HEK293 (cell line): ENCODE results near the gene FPGS.

Experiments used
- KLF10 ChIP-seq: fragments of 450-650 bp; IDR thresholded peaks from 2 replicates; pipeline ENCODE4 v1.5.1; 2018; ENCODE audit warnings: missing biosample characterization, mild to moderate bottlenecking, missing genetic modification characterization
- MZF1 ChIP-seq: fragments of 450-650 bp; formaldehyde crosslinking; IDR thresholded peaks from 2 replicates; pipeline ENCODE4 v1.5.1; 2017; ENCODE audit warnings: missing biosample characterization, missing genetic modification characterization, borderline replicate concordance
- PBX3 ChIP-seq: sonication (generic); formaldehyde crosslinking; IDR thresholded peaks from 2 replicates; pipeline ENCODE4 v1.8.1; 2022; ENCODE audit warnings: mild to moderate bottlenecking, moderate library complexity, missing genetic modification reagents
- PRDM1 ChIP-seq: fragments of 450-650 bp; formaldehyde crosslinking; IDR thresholded peaks from 2 replicates; pipeline ENCODE4; 2016; ENCODE audit warnings: missing biosample characterization, missing genetic modification characterization
- WT1 ChIP-seq: fragments of 450-650 bp; formaldehyde crosslinking; IDR thresholded peaks from 2 replicates; pipeline ENCODE4 v1.5.1; 2016; ENCODE audit warnings: missing biosample characterization, missing genetic modification characterization
- YY1 ChIP-seq: fragments of 450-650 bp; formaldehyde crosslinking; IDR thresholded peaks from 2 replicates; pipeline ENCODE4 v1.5.1; 2018; ENCODE audit warnings: missing biosample characterization, missing genetic modification characterization
- ZNF114 ChIP-seq: fragments of 450-650 bp; formaldehyde crosslinking; IDR thresholded peaks from 2 replicates; pipeline ENCODE4 v1.5.0; 2017; ENCODE audit warnings: missing biosample characterization, missing genetic modification characterization
- ZNF132 ChIP-seq: fragments of 450-650 bp; formaldehyde crosslinking; IDR thresholded peaks from 2 replicates; pipeline ENCODE4 v1.5.1; 2017; ENCODE audit warnings: missing biosample characterization, missing genetic modification characterization, borderline replicate concordance
- ZNF157 ChIP-seq: fragments of 450-650 bp; formaldehyde crosslinking; IDR thresholded peaks from 2 replicates; pipeline ENCODE4 v1.5.1; 2016; ENCODE audit warnings: missing biosample characterization, missing genetic modification characterization
- ZNF174 ChIP-seq: fragments of 450-650 bp; formaldehyde crosslinking; IDR thresholded peaks from 2 replicates; pipeline ENCODE4 v1.5.0; 2017; ENCODE audit warnings: missing biosample characterization, mild to moderate bottlenecking, missing genetic modification characterization
- ZNF221 ChIP-seq: fragments of 450-650 bp; formaldehyde crosslinking; IDR thresholded peaks from 2 replicates; pipeline ENCODE4 v1.5.1; 2017; ENCODE audit warnings: missing biosample characterization, missing genetic modification characterization, borderline replicate concordance
- ZNF302 ChIP-seq: fragments of 450-650 bp; formaldehyde crosslinking; IDR thresholded peaks from 2 replicates; pipeline ENCODE4 v1.5.1; 2016; ENCODE audit warnings: missing biosample characterization, missing genetic modification characterization, low read depth
- ZNF335 ChIP-seq: fragments of 450-650 bp; formaldehyde crosslinking; conservative IDR thresholded peaks from 2 replicates; pipeline ENCODE4 v1.5.1; 2016; ENCODE audit warnings: missing biosample characterization, missing genetic modification characterization
- ZNF354C ChIP-seq: fragments of 450-650 bp; formaldehyde crosslinking; IDR thresholded peaks from 2 replicates; pipeline ENCODE4 v1.5.1; 2016; ENCODE audit warnings: missing biosample characterization, missing genetic modification characterization, low read depth, borderline replicate concordance
- ZNF366 ChIP-seq: fragments of 450-650 bp; formaldehyde crosslinking; conservative IDR thresholded peaks from 2 replicates; pipeline ENCODE4 v1.5.1; 2016; ENCODE audit warnings: missing biosample characterization, missing genetic modification characterization
- ZNF518A ChIP-seq: fragments of 450-650 bp; formaldehyde crosslinking; conservative IDR thresholded peaks from 2 replicates; pipeline ENCODE4 v1.5.1; 2016; ENCODE audit warnings: low read depth, missing biosample characterization, missing genetic modification characterization
- ZNF549 ChIP-seq: fragments of 450-650 bp; IDR thresholded peaks from 2 replicates; pipeline ENCODE4 v1.5.1; 2018; ENCODE audit warnings: missing biosample characterization, missing genetic modification characterization, mild to moderate bottlenecking, inconsistent platforms, moderate library complexity
- ZNF555 ChIP-seq: fragments of 450-650 bp; formaldehyde crosslinking; conservative IDR thresholded peaks from 2 replicates; pipeline ENCODE4 v1.5.1; 2017; ENCODE audit warnings: missing biosample characterization, mild to moderate bottlenecking, missing genetic modification characterization, inconsistent platforms
- ZNF596 ChIP-seq: fragments of 450-650 bp; IDR thresholded peaks from 2 replicates; pipeline ENCODE4 v1.5.0; 2018; ENCODE audit warnings: missing biosample characterization, mild to moderate bottlenecking, missing genetic modification characterization, moderate library complexity
- ZNF610 ChIP-seq: fragments of 450-650 bp; formaldehyde crosslinking; IDR thresholded peaks from 2 replicates; pipeline ENCODE4 v1.5.1; 2016; ENCODE audit warnings: missing biosample characterization, missing genetic modification characterization, borderline replicate concordance
- ZNF660 ChIP-seq: fragments of 450-650 bp; IDR thresholded peaks from 2 replicates; pipeline ENCODE4 v1.5.1; 2018; ENCODE audit warnings: missing biosample characterization, mild to moderate bottlenecking, missing genetic modification characterization
- ZNF768 ChIP-seq: fragments of 450-650 bp; formaldehyde crosslinking; IDR thresholded peaks from 2 replicates; pipeline ENCODE4 v1.5.1; 2018; ENCODE audit warnings: missing biosample characterization, mild to moderate bottlenecking, missing genetic modification characterization
- ZNF785 ChIP-seq: fragments of 450-650 bp; formaldehyde crosslinking; IDR thresholded peaks from 2 replicates; pipeline ENCODE4 v1.5.1; 2016; ENCODE audit warnings: missing biosample characterization, missing genetic modification characterization
- ZNF830 ChIP-seq: fragments of 450-650 bp; IDR thresholded peaks from 2 replicates; pipeline ENCODE4 v1.5.0; 2018; ENCODE audit warnings: missing biosample characterization, missing genetic modification characterization, low read depth, mild to moderate bottlenecking, moderate library complexity
- ZSCAN16 ChIP-seq: fragments of 450-650 bp; formaldehyde crosslinking; IDR thresholded peaks from 2 replicates; pipeline ENCODE4 v1.5.1; 2016; ENCODE audit warnings: missing biosample characterization, missing genetic modification characterization
- TF ChIP-seq, protein P1 (sequence below): fragments of 450-650 bp; formaldehyde crosslinking; IDR thresholded peaks from 2 replicates; pipeline ENCODE4 v1.5.1; 2016; ENCODE audit warnings: missing biosample characterization, missing genetic modification characterization
- TF ChIP-seq, protein P2 (sequence below): fragments of 450-650 bp; IDR thresholded peaks from 2 replicates; pipeline ENCODE4 v1.5.1; 2018; ENCODE audit warnings: missing biosample characterization, missing genetic modification characterization
- TF ChIP-seq, protein P3 (sequence below): fragments of 450-650 bp; formaldehyde crosslinking; IDR thresholded peaks from 2 replicates; pipeline ENCODE4 v1.5.1; 2016; ENCODE audit warnings: missing biosample characterization, missing genetic modification characterization

Gene FPGS

GRCh38 chr9:127785023-127785932 lies 17.4 kb upstream of the FPGS start (continued):
- TF ChIP-seq PBX3 (CRISPR knock-in tag) (no peak), ZNF366 (tag by site-specific recombination) (no peak), ZNF174 (tag by site-specific recombination) (no peak), ZNF518A (tag by site-specific recombination) (no peak), ZNF660 (0 out of 2 replicates have a peak, but pooled peaks have one; percentile 19), ZNF354C (tag by site-specific recombination) (no peak), ZNF610 (no peak), KLF10 (tag by site-specific recombination) (peak; percentile 50), ZNF302 (no peak), ZNF157 (no peak), ZNF549 (no peak), YY1 (tag by site-specific recombination) (no peak), ZNF830 (no peak), ZSCAN16 (tag by site-specific recombination) (no peak), WT1 (no peak), ZNF768 (no peak), ZNF785 (tag by site-specific recombination) (no peak), PRDM1 (tag by site-specific recombination) (no peak), ZNF555 (tag by site-specific recombination) (no peak), ZNF596 (tag by site-specific recombination) (no peak), ZNF132 (no peak), MZF1 (tag by site-specific recombination) (no peak), ZNF221 (tag by site-specific recombination) (no peak), ZNF114 (tag by site-specific recombination) (no peak), ZNF335 (tag by site-specific recombination) (peak; percentile 77)
- TF ChIP-seq, protein P1, sequence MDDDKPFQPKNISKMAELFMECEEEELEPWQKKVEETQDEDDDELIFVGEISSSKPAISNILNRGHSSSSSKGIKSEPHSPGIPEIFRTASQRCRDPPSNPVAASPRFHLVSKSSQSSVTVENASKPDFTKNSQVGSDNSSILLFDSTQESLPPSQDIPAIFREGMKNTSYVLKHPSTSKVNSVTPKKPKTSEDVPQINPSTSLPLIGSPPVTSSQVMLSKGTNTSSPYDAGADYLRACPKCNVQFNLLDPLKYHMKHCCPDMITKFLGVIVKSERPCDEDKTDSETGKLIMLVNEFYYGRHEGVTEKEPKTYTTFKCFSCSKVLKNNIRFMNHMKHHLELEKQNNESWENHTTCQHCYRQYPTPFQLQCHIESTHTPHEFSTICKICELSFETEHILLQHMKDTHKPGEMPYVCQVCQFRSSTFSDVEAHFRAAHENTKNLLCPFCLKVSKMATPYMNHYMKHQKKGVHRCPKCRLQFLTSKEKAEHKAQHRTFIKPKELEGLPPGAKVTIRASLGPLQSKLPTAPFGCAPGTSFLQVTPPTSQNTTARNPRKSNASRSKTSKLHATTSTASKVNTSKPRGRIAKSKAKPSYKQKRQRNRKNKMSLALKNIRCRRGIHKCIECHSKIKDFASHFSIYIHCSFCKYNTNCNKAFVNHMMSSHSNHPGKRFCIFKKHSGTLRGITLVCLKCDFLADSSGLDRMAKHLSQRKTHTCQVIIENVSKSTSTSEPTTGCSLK, result no peak
- TF ChIP-seq, protein P2, sequence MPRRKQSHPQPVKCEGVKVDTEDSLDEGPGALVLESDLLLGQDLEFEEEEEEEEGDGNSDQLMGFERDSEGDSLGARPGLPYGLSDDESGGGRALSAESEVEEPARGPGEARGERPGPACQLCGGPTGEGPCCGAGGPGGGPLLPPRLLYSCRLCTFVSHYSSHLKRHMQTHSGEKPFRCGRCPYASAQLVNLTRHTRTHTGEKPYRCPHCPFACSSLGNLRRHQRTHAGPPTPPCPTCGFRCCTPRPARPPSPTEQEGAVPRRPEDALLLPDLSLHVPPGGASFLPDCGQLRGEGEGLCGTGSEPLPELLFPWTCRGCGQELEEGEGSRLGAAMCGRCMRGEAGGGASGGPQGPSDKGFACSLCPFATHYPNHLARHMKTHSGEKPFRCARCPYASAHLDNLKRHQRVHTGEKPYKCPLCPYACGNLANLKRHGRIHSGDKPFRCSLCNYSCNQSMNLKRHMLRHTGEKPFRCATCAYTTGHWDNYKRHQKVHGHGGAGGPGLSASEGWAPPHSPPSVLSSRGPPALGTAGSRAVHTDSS (tag by site-specific recombination), result no peak
- TF ChIP-seq, protein P3, sequence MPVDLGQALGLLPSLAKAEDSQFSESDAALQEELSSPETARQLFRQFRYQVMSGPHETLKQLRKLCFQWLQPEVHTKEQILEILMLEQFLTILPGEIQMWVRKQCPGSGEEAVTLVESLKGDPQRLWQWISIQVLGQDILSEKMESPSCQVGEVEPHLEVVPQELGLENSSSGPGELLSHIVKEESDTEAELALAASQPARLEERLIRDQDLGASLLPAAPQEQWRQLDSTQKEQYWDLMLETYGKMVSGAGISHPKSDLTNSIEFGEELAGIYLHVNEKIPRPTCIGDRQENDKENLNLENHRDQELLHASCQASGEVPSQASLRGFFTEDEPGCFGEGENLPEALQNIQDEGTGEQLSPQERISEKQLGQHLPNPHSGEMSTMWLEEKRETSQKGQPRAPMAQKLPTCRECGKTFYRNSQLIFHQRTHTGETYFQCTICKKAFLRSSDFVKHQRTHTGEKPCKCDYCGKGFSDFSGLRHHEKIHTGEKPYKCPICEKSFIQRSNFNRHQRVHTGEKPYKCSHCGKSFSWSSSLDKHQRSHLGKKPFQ (tag by site-specific recombination), result no peak
